ENCODE results near the gene BMAL1.

BMAL1 gene

GRCh38 chr11:13336246-13336878 is 58.8 kb downstream of the BMAL1 start:
- FAIRE-seq (no peak), DNase-seq (ENCODE audit: extremely low spot score, insufficient read length, low read depth) (no peak)

- FAIRE-seq (peak; percentile 68), DNase-seq (ENCODE audit: extremely low spot score, insufficient read length, low read depth) (no peak)
These were observed 60.4 kb downstream of the BMAL1 start for GRCh38 chr11:13338019-13338426.

- FAIRE-seq, result no peak
These were observed 61.0 kb downstream of the BMAL1 start for GRCh38 chr11:13338427-13339069.

GRCh38 chr11:13339195-13340153 is 61.9 kb downstream of the BMAL1 start:
- no peak for FAIRE-seq
- no peak for DNase-seq (ENCODE audit: extremely low spot score, insufficient read length, low read depth)

More at GRCh38 chr11:13338427-13339069, 61.0 kb downstream of the BMAL1 start:
- no peak for DNase-seq (ENCODE audit: extremely low spot score, insufficient read length, low read depth)

- DNase-seq (ENCODE audit: extremely low spot score, insufficient read length, low read depth) (no peak), FAIRE-seq (no peak)
These were observed 63.4 kb downstream of the BMAL1 start for GRCh38 chr11:13341026-13341425.

GRCh38 chr11:13343067-13343466 is 65.5 kb downstream of the BMAL1 start:
- no peak for FAIRE-seq
- DNase-seq (ENCODE audit: extremely low spot score, insufficient read length, low read depth), result no peak

- DNase-seq (ENCODE audit: extremely low spot score, insufficient read length, low read depth), result peak; percentile 44
- peak; percentile 89 for FAIRE-seq
These were observed 66.5 kb downstream of the BMAL1 start for GRCh38 chr11:13343931-13344717.

- DNase-seq (ENCODE audit: extremely low spot score, insufficient read length, low read depth) (no peak), FAIRE-seq (no peak)
These were observed 67.2 kb downstream of the BMAL1 start for GRCh38 chr11:13344818-13345217.

- FAIRE-seq, result no peak
These were observed 68.9 kb downstream of the BMAL1 start for GRCh38 chr11:13346470-13346869.

GRCh38 chr11:13347901-13348300 is 70.3 kb downstream of the BMAL1 start:
- DNase-seq (ENCODE audit: extremely low spot score, insufficient read length, low read depth) (no peak), FAIRE-seq (no peak)

More at GRCh38 chr11:13346470-13346869, 68.9 kb downstream of the BMAL1 start:
- DNase-seq (ENCODE audit: extremely low spot score, insufficient read length, low read depth), result no peak

GRCh38 chr11:13348305-13348704 is 70.7 kb downstream of the BMAL1 start:
- no peak for DNase-seq (ENCODE audit: extremely low spot score, insufficient read length, low read depth)
- no peak for FAIRE-seq

- DNase-seq (ENCODE audit: extremely low spot score, insufficient read length, low read depth) (no peak), FAIRE-seq (no peak)
These were observed 71.5 kb downstream of the BMAL1 start for GRCh38 chr11:13349046-13349445.

- DNase-seq (ENCODE audit: extremely low spot score, insufficient read length, low read depth) (no peak), FAIRE-seq (no peak)
These were observed 72.0 kb downstream of the BMAL1 start for GRCh38 chr11:13349581-13349980.

GRCh38 chr11:13352711-13353110 is 75.1 kb downstream of the BMAL1 start:
- DNase-seq (ENCODE audit: extremely low spot score, insufficient read length, low read depth) (no peak), FAIRE-seq (no peak)

- no peak for DNase-seq (ENCODE audit: extremely low spot score, insufficient read length, low read depth)
- FAIRE-seq, result no peak
These were observed 76.7 kb downstream of the BMAL1 start for GRCh38 chr11:13354335-13354734.

- FAIRE-seq, result no peak
- DNase-seq (ENCODE audit: extremely low spot score, insufficient read length, low read depth), result no peak
These were observed 77.6 kb downstream of the BMAL1 start for GRCh38 chr11:13355191-13355590.

- DNase-seq (ENCODE audit: extremely low spot score, insufficient read length, low read depth) (no peak), FAIRE-seq (no peak)
These were observed 79.6 kb downstream of the BMAL1 start for GRCh38 chr11:13357232-13357631.

- FAIRE-seq (no peak), DNase-seq (ENCODE audit: extremely low spot score, insufficient read length, low read depth) (no peak)
These were observed 81.1 kb downstream of the BMAL1 start for GRCh38 chr11:13358596-13359270.

GRCh38 chr11:13362596-13363109 is 85.1 kb downstream of the BMAL1 start:
- FAIRE-seq, result no peak
- DNase-seq (ENCODE audit: extremely low spot score, insufficient read length, low read depth), result no peak

Data from GM18507 (cell line).